RWPE2 (cell line): ENCODE results near the gene LAPTM5.

ENCODE experiments used
- ATAC-seq: fragments of 200-7000 bp; cut with Tn5 transposase; 3 replicates; pipeline ENCODE4 v1.9.1; 2021; ENCODE audit warnings: low read depth
- DNase-seq: peaks from one replicate; pipeline ENCODE4 v3.0.0-alpha.2; 2020; ENCODE audit warnings: low spot score
- H3K27ac ChIP-seq: fragments of 450-650 bp; 2 replicates; pipeline ENCODE4 v1.5.1; 2017; ENCODE audit warnings: mild to moderate bottlenecking; ENCODE audit not compliant: poor library complexity, severe bottlenecking
- H3K27me3 ChIP-seq: fragments of 250-450 bp; sonication (Bioruptor Pico); 2 replicates; pipeline ENCODE4 v1.5.1; 2021; ENCODE audit warnings: mild to moderate bottlenecking, moderate library complexity; ENCODE audit not compliant: insufficient read depth, poor library complexity, severe bottlenecking
- H3K36me3 ChIP-seq: fragments of 250-450 bp; sonication (Bioruptor Pico); 2 replicates; pipeline ENCODE4 v1.5.1; 2020; ENCODE audit warnings: low read depth, mild to moderate bottlenecking, moderate library complexity
- H3K4me1 ChIP-seq: fragments of 250-450 bp; sonication (Bioruptor Pico); 2 replicates; pipeline ENCODE4 v1.5.1; 2021; ENCODE audit warnings: mild to moderate bottlenecking, moderate library complexity; ENCODE audit not compliant: insufficient read depth, poor library complexity, severe bottlenecking
- H3K4me3 ChIP-seq: fragments of 250-450 bp; sonication (Bioruptor Pico); 2 replicates; pipeline ENCODE4 v1.5.1; 2021; ENCODE audit warnings: mild to moderate bottlenecking, moderate library complexity; ENCODE audit not compliant: severe bottlenecking
- H3K9me3 ChIP-seq: fragments of 250-450 bp; sonication (Bioruptor Pico); 2 replicates; pipeline ENCODE4 v1.5.1; 2021; ENCODE audit warnings: mild to moderate bottlenecking, moderate library complexity; ENCODE audit not compliant: severe bottlenecking
- CTCF ChIP-seq: fragments of 450-650 bp; IDR thresholded peaks from one replicate; pipeline ENCODE4 v1.5.1; 2017; ENCODE audit warnings: mild to moderate bottlenecking, moderate library complexity; ENCODE audit not compliant: poor library complexity, severe bottlenecking

The LAPTM5 gene

DNA sequence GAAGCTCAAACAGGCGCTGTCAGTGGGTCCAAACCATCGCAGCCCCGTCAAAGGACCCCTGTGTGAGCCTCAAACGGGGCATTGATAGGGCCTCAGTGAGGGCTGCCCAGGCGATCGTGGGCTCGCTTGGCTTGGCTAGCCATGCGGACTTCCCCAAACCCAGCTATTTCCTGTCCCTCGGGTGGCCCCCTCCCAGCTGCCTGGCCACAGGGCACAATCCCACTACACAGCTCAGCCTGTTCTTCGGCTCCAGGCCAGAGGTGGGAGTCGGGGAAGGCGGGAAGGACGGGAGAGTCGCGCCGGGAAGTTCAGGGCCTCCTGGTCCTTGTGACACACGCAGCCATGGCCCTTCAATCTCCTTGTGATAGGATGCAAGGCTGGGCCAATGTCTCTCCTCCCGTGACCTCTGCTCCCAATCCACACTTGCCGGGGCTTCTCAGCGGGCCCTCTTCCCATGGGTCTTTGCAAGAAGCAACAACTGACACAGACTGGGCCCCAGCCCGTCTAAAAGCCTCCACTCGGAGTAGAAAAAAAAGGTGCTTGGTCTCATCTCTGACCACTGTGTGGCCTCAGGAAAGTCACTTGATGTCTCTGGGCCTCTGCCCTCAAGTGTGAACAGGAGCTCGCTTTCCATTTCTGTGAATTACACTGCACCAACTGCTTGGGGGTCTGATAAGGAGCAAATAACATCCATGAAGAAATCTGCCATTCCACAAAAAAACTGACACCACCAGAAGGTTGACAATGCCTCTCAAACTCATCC, 27.0 kb downstream of the LAPTM5 start:
- no peak for ATAC-seq
- TF ChIP-seq CTCF: no peak
- no peaks in the 10 kb centered on the region for H3K4me1 ChIP-seq

GRCh38 chr1:30729901-30730300, 27.7 kb downstream of the LAPTM5 start:
- Histone ChIP-seq H3K9me3 (no peaks in the 10 kb centered on the region), H3K4me3 (no peak overlapping the region), H3K27me3 (no peaks in the 10 kb centered on the region), H3K4me1 (no peaks in the 10 kb centered on the region), H3K27ac (no peak overlapping the region), H3K36me3 (no peaks in the 10 kb centered on the region)
- TF ChIP-seq CTCF: no peak
- no peak for DNase-seq
- no peak for ATAC-seq

More for the DNA sequence above, 27.0 kb downstream of the LAPTM5 start:
- no peak for DNase-seq
- no peaks in the 10 kb centered on the region for H3K36me3 ChIP-seq
- H3K27me3 ChIP-seq: no peaks in the 10 kb centered on the region
- no peak overlapping the region for H3K27ac ChIP-seq
- H3K9me3 ChIP-seq: no peaks in the 10 kb centered on the region
- H3K4me3 ChIP-seq: no peak overlapping the region

DNA sequence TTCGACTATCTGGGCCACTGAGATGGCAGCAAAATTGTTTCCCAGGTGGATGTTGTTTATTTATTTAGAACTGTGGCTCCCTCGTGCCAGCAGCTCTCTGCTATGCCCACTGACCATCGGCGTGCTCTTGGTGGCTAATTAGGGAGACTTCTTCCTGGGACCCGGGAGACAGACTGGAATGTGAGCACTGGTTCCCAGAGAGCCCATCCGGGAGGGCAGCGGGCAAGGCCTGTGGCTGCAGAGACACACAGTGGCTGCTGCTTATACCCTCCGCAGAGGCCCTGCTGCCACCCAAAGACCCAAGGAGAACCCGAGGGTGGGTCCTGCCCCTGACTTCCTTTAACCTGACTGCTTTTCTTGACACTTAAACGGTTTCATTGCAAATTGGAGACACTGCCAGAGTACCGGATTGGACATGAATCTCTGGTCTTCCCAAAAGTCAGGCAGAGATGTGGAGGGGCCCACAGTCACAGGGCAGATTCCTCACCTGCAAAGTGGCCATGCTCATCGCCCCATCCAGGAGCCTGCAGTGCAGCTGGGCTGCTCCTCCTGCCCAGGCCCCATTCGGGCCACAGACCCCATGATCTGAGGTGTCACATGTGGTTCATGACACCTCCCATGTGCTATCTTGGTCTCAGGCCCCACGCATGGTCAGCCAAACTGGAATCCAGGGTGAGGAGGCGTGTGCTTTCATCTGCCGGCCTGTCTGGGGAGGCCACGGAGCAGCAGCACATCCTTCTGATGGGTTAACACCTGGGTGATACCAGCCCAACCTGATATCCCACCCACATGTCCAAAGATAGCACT, 28.5 kb downstream of the LAPTM5 start:
- Histone ChIP-seq H3K36me3 (no peaks in the 10 kb centered on the region), H3K4me3 (no peak overlapping the region), H3K27me3 (no peaks in the 10 kb centered on the region), H3K9me3 (no peaks in the 10 kb centered on the region), H3K4me1 (no peaks in the 10 kb centered on the region), H3K27ac (no peak overlapping the region)
- DNase-seq (no peak), ATAC-seq (no peak)
- TF ChIP-seq CTCF: no peak

DNA sequence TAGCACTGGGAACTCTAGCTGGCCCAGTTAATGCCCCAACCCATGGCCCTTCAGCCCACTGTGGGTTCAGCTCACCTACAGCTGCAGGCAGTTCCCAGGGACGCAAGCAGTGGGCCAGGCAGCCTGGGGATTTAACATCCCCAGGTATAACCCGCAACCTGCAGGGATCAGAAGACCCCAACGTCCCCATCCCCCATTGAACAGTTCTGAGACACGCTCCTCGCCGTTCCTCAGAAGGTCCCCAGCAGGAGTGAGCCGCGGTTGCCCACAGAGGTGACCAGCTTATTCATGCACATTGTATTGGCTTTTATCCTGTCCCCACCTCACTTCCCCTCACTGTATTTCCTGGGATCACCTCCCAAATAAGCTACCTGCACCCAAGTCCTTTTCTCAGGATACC, 29.2 kb downstream of the LAPTM5 start:
- Histone ChIP-seq H3K27ac (no peak overlapping the region), H3K4me1 (no peaks in the 10 kb centered on the region), H3K4me3 (no peak overlapping the region), H3K27me3 (no peaks in the 10 kb centered on the region), H3K9me3 (no peaks in the 10 kb centered on the region), H3K36me3 (no peaks in the 10 kb centered on the region)
- DNase-seq: no peak
- TF ChIP-seq CTCF: no peak
- no peak for ATAC-seq

- TF ChIP-seq CTCF: no peak
- no peak overlapping the region for H3K4me3 ChIP-seq
- H3K27me3 ChIP-seq: no peaks in the 10 kb centered on the region
- ATAC-seq (peak; percentile 49; the same call in 2 of the 3 replicates), DNase-seq (no peak)
- H3K36me3 ChIP-seq: no peaks in the 10 kb centered on the region
- H3K9me3 ChIP-seq: no peaks in the 10 kb centered on the region
- no peaks in the 10 kb centered on the region for H3K4me1 ChIP-seq
- no peak overlapping the region for H3K27ac ChIP-seq
Observed at GRCh38 chr1:30727824-30728223, 29.8 kb downstream of the LAPTM5 start.
